H1 (cell line): ENCODE measurements around the gene TLX1. TPM values are rescaled to one million over a fixed set of nuclear protein-coding genes. Genes with fewer than 3 reads are reported as not detected.

Experiments used
- CTCF ChIA-PET: fragments of 300-600 bp; sonication (Branson Sonifier 250); formaldehyde crosslinking; loops from one replicate; lab custom pipeline; 2021; ENCODE audit not compliant: partially characterized antibody; lab: Charles Lee
- POLR2A ChIA-PET: fragments of 300-600 bp; sonication (Branson Sonifier 250); formaldehyde crosslinking; loops from one replicate; lab custom pipeline; 2021; ENCODE audit warnings: inconsistent platforms; ENCODE audit not compliant: partially characterized antibody; lab: Charles Lee
- DNase-seq, 2 experiments: peaks; one replicate each; pipeline versions ENCODE4 v3.0.0 to v3.0.0-alpha.2; 2010 to 2022; ENCODE audit warnings: low spot score in 2 of 2, low read depth in 1 of 2, mixed read lengths in 1 of 2
- FAIRE-seq: peaks from 2 replicates; lab custom pipeline; 2011; peaks lifted over from hg19 to GRCh38; lab: Jason Lieb, UNC
- H2AFZ ChIP-seq: 2 replicates; pipeline ENCODE4 v1.8.1; 2012; ENCODE audit warnings: low read length, inconsistent platforms
- H2AK5ac ChIP-seq: 2 replicates; pipeline ENCODE4 v1.6.1; 2013; ENCODE audit warnings: low read depth, low read length
- H2BK120ac ChIP-seq: replicated peaks from 2 replicates; pipeline ENCODE3; 2013; ENCODE audit warnings: low read depth, low read length, inconsistent platforms
- H2BK12ac ChIP-seq: 2 replicates; pipeline ENCODE4 v1.6.1; 2013; ENCODE audit warnings: low read depth, low read length
- H2BK15ac ChIP-seq: 2 replicates; pipeline ENCODE4 v1.6.1; 2013; ENCODE audit warnings: low read length
- H2BK20ac ChIP-seq: 2 replicates; pipeline ENCODE4 v1.6.1; 2013; ENCODE audit warnings: low read length
- H2BK5ac ChIP-seq: 2 replicates; pipeline ENCODE4 v1.6.1; 2013; ENCODE audit warnings: low read depth, low read length
- H3K14ac ChIP-seq: 2 replicates; pipeline ENCODE4 v1.6.1; 2013; ENCODE audit warnings: inconsistent platforms; ENCODE audit not compliant: insufficient read length
- H3K18ac ChIP-seq: 2 replicates; pipeline ENCODE4 v1.6.1; 2013; ENCODE audit warnings: low read length; ENCODE audit errors: extremely low read depth
- H3K23ac ChIP-seq: 2 replicates; pipeline ENCODE4 v1.6.1; 2013; ENCODE audit warnings: inconsistent platforms; ENCODE audit not compliant: insufficient read length
- H3K23me2 ChIP-seq: 2 replicates; pipeline ENCODE4 v1.6.1; 2013; ENCODE audit warnings: low read depth, low read length
- H3K27ac ChIP-seq: 2 replicates; pipeline ENCODE4 v1.6.1; 2011; ENCODE audit warnings: low read depth, low read length, inconsistent platforms
- H3K27me3 ChIP-seq, 4 experiments: replicated peaks in 1 of 4; 1 replicate in 1 of 4; 2 replicates in 3 of 4; pipeline versions ENCODE4 v1.6.1 to v1.8.1; 2011 to 2013; ENCODE audit warnings: low read length in 3 of 4, mild to moderate bottlenecking in 3 of 4, inconsistent platforms in 2 of 4, mixed read lengths in 2 of 4, moderate library complexity in 1 of 4; ENCODE audit not compliant: control insufficient read depth in 3 of 4, insufficient read depth in 3 of 4; ENCODE audit errors: extremely low read depth in 1 of 4
- H3K36me3 ChIP-seq, 4 experiments: 2 replicates each; pipeline versions ENCODE4 v1.6.1 to v1.8.1; 2011 to 2013; ENCODE audit warnings: mild to moderate bottlenecking in 4 of 4, low read length in 3 of 4, moderate library complexity in 2 of 4, control low read depth in 1 of 4, inconsistent platforms in 1 of 4; ENCODE audit not compliant: insufficient read depth in 4 of 4, control insufficient read depth in 2 of 4
- H3K4ac ChIP-seq: replicated peaks from 2 replicates; pipeline ENCODE3; 2013; ENCODE audit warnings: low read length, low read depth, mixed read lengths, inconsistent platforms; ENCODE audit not compliant: insufficient read length
- H3K4me1 ChIP-seq, 4 experiments: replicated peaks in 1 of 4; 1 replicate in 1 of 4; 2 replicates in 3 of 4; pipeline versions ENCODE4 v1.6.1 to v1.8.1; 2011 to 2013; ENCODE audit warnings: low read length in 3 of 4, inconsistent platforms in 2 of 4, mixed read lengths in 1 of 4; ENCODE audit not compliant: insufficient read depth in 4 of 4, control insufficient read depth in 3 of 4
- H3K4me2 ChIP-seq, 2 experiments: 2 replicates each; pipeline versions ENCODE4 v1.6.1 to v1.8.1; 2011 to 2013; ENCODE audit warnings: low read depth in 2 of 2, low read length in 2 of 2, control low read depth in 1 of 2, inconsistent platforms in 1 of 2, mild to moderate bottlenecking in 1 of 2; ENCODE audit not compliant: insufficient read depth in 1 of 2
- H3K4me3 ChIP-seq, 4 experiments: fragments of 200-600, 300-600 bp in 1 of 4; sonication (generic), shearing (Covaris generic), sonication (Bioruptor Twin) in 1 of 4; 2 replicates each; pipeline versions ENCODE4 v1.5.1 to v1.8.1; 2011 to 2016; ENCODE audit warnings: low read length in 4 of 4, low read depth in 3 of 4, control low read depth in 2 of 4, inconsistent platforms in 2 of 4, mild to moderate bottlenecking in 2 of 4, mixed read lengths in 1 of 4, moderate library complexity in 1 of 4; ENCODE audit not compliant: insufficient read depth in 2 of 4; ENCODE audit errors: extremely low read depth in 1 of 4
- H3K56ac ChIP-seq: replicated peaks from 2 replicates; pipeline ENCODE3; 2013; ENCODE audit warnings: low read depth, mild to moderate bottlenecking, mixed read lengths, low read length, inconsistent platforms; ENCODE audit not compliant: insufficient read length
- H3K79me1 ChIP-seq: 2 replicates; pipeline ENCODE4 v1.6.1; 2013; ENCODE audit warnings: low read depth, low read length, control low read depth
- H3K79me2 ChIP-seq, 2 experiments: 2 replicates each; pipeline versions ENCODE4 v1.6.1 to v1.8.1; 2012 to 2013; ENCODE audit warnings: low read length in 2 of 2, mild to moderate bottlenecking in 2 of 2, inconsistent platforms in 1 of 2; ENCODE audit not compliant: insufficient read depth in 2 of 2, control insufficient read depth in 1 of 2
- H3K9ac ChIP-seq, 4 experiments: replicated peaks in 1 of 4; 1 replicate in 1 of 4; 2 replicates in 3 of 4; pipeline versions ENCODE4 v1.6.1 to v1.8.1; 2011 to 2013; ENCODE audit warnings: low read depth in 3 of 4, low read length in 3 of 4, control low read depth in 2 of 4, mild to moderate bottlenecking in 2 of 4, moderate library complexity in 2 of 4, inconsistent platforms in 1 of 4; ENCODE audit errors: extremely low read depth in 1 of 4
- H3K9me3 ChIP-seq, 2 experiments: 2 replicates each; pipeline versions ENCODE4 v1.6.1 to v1.8.1; 2012 to 2013; ENCODE audit warnings: mild to moderate bottlenecking in 2 of 2, moderate library complexity in 2 of 2, control low read depth in 1 of 2, inconsistent platforms in 1 of 2, low read depth in 1 of 2, low read length in 1 of 2, mixed read lengths in 1 of 2; ENCODE audit not compliant: insufficient read depth in 2 of 2
- H4K20me1 ChIP-seq, 2 experiments: replicated peaks in 1 of 2; 2 replicates each; pipeline versions ENCODE3 to v1.8.1; 2011 to 2013; ENCODE audit warnings: inconsistent platforms in 2 of 2, low read length in 2 of 2, mild to moderate bottlenecking in 1 of 2; ENCODE audit not compliant: insufficient read depth in 2 of 2, control insufficient read depth in 1 of 2
- H4K5ac ChIP-seq: 2 replicates; pipeline ENCODE4 v1.6.1; 2013; ENCODE audit warnings: low read length, low read depth, mixed read lengths, inconsistent platforms; ENCODE audit not compliant: insufficient read length
- H4K8ac ChIP-seq: 2 replicates; pipeline ENCODE4 v1.8.0; 2013; ENCODE audit warnings: mild to moderate bottlenecking, moderate library complexity, low read length, inconsistent platforms; ENCODE audit not compliant: insufficient read depth; ENCODE audit errors: extremely low read depth
- H4K91ac ChIP-seq: replicated peaks from 2 replicates; pipeline ENCODE3; 2013; ENCODE audit warnings: low read length, mixed read lengths, inconsistent platforms; ENCODE audit not compliant: insufficient read length
- CBX8 ChIP-seq: fragments of 300-800, 300-1000 bp; sonication (generic); IDR thresholded peaks from 2 replicates; pipeline ENCODE4 v1.7.1; 2016; ENCODE audit warnings: low read depth, low read length, borderline replicate concordance
- EGR1 ChIP-seq: IDR thresholded peaks from 2 replicates; pipeline ENCODE4 v1.6.1; 2011; ENCODE audit warnings: low read depth, low read length, borderline replicate concordance
- EZH2 ChIP-seq: fragments of 200-600 bp; sonication (generic); IDR thresholded peaks from 2 replicates; pipeline ENCODE4 v1.7.1; 2012; ENCODE audit warnings: low read depth, mild to moderate bottlenecking, moderate library complexity, low read length, inconsistent platforms; ENCODE audit not compliant: severe bottlenecking
- GTF2F1 ChIP-seq: IDR thresholded peaks from 2 replicates; pipeline ENCODE4 v1.6.1; 2012; ENCODE audit warnings: low read depth, low read length, improper control_type of control experiment, borderline replicate concordance
- HDAC2 ChIP-seq, 2 experiments: fragments of 300-600 bp in 1 of 2; sonication (generic) in 1 of 2; IDR thresholded peaks; 2 replicates each; pipeline ENCODE4 v1.6.1; 2011 to 2012; ENCODE audit warnings: low read depth in 2 of 2, low read length in 2 of 2, mild to moderate bottlenecking in 2 of 2, moderate library complexity in 2 of 2, borderline replicate concordance in 1 of 2, inconsistent platforms in 1 of 2
- KDM4A ChIP-seq: IDR thresholded peaks from one replicate; pipeline ENCODE4 v1.7.1; 2012; ENCODE audit warnings: low read depth, mild to moderate bottlenecking, moderate library complexity, low read length, inconsistent platforms; ENCODE audit not compliant: severe bottlenecking
- RNF2 ChIP-seq: fragments of 200-900, 300-1000 bp; sonication (generic); IDR thresholded peaks from 2 replicates; pipeline ENCODE4 v1.7.1; 2016; ENCODE audit warnings: borderline replicate concordance, low read depth, mild to moderate bottlenecking, antibody characterized with exemption, low read length; ENCODE audit not compliant: poor library complexity, severe bottlenecking; ENCODE audit errors: missing control alignments
- SUZ12 ChIP-seq: fragments of 200-600 bp; sonication (generic); IDR thresholded peaks from 2 replicates; pipeline ENCODE4 v1.6.1; 2012; ENCODE audit warnings: mild to moderate bottlenecking, inconsistent platforms, low read length, moderate library complexity, mixed read lengths
- WGBS, 2 experiments: shearing (Covaris generic) in 1 of 2; methylation state at CpG; one replicate each; pipeline versions ENCODE4 v1.1.6 to v1.1.7; 2013 to 2015; ENCODE audit warnings: low lambda C conversion rate in 2 of 2, mixed read lengths in 2 of 2, inconsistent platforms in 1 of 2, low coverage in 1 of 2, missing lambda C conversion rate in 1 of 2; ENCODE audit not compliant: insufficient replicate concordance in 2 of 2, insufficient coverage in 1 of 2, insufficient read length in 1 of 2; ENCODE audit errors: extremely low coverage in 1 of 2, missing lambda C conversion rate in 1 of 2; 5-methylcytosine and 5-hydroxymethylcytosine counted together
- polyA plus RNA-seq, 7 experiments: library from polyadenylated mRNA; depleted of rRNA in 3 of 7; stranded (reverse) in 5 of 7; unstranded in 2 of 7; fragments of >200 nt in 5 of 7; fragments of 200-250 nt in 2 of 7; gene quantifications; 1 replicate in 5 of 7; 2 replicates in 1 of 7; 4 replicates in 1 of 7; pipeline versions ENCODE4 v1.2.1 to v1.2.3, GENCODE V29; 2011 to 2013; ENCODE audit warnings: missing spikeins in 2 of 7, mixed read lengths in 2 of 7
- total RNA-seq: library from RNA; stranded (reverse); fragmentation: NEBNext Ultra II Directional; extraction: Animal tissue kit (Norgen Biotek cat#: 25700); gene quantifications from 2 replicates; pipeline ENCODE4 v1.2.1, GENCODE V29; 2021

Gene TLX1
- total and polyA plus RNA-seq, 2 of the 8 experiments (the other 6 are each of a cell fraction or from before 2014, with no cell fraction given): not detected

DNA sequence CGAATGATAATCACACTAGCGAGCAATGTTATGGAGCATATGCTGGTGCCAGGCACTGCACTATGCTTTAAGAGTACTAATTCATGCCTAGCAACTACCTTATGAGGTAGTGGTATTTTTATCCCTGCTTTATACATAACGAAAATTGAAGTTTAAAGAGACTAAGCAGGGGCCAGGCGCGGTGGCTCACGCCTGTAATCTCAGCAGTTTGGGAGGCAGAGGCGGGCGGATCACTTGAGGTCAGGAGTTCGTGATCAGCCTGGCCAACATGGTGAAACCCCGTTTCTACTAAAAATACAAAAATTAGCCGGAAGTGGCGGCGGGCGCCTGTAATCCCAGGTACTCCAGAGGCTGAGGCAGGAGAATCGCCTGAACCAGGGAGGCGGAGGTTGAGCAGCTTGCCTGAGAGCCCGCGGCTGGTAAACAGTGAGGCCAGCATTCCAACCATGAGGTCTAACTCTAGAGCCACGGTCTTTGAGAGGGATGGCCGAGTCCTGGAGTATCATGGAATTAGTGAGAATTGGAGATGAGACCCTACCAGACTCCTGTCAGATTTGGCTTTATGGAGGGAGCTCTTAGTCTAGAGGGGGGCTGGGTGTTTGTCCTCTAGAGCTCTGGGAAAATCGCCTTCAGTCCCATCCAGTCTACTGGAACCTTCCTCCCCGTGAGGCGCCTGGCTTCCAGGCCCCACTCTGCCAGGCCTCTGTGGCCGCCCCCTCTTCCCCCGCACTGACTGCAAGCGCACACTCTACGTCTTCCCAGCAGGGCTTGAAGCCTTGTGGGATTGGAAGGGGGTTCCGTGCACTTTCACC is 11.6 kb downstream of the TLX1 start:
- H3K9me3 ChIP-seq: no peaks in the 10 kb centered on the region
- peaks cover 3% of the 10 kb centered on the region; the same call in 1 of the 2 replicates for H3K23me2 ChIP-seq
- POLR2A ChIA-PET: interaction anchor here (1.3 to 1.9 kb wide), 3 partner anchors 45 to 82 kb away, joined by 3 to 6 read pairs (median 6); no protein-coding TSS in a partner anchor
- no peak overlapping the region for H4K8ac ChIP-seq
- H3K56ac ChIP-seq: no peak overlapping the region
- no peak overlapping the region for H2BK120ac ChIP-seq
- no peak overlapping the region for H3K4ac ChIP-seq
- H3K4me1 ChIP-seq: peaks cover 0 to 20% (median 10%) of the 10 kb centered on the region in 4 experiments; a peak in 5 of 7 replicates
- H3K36me3 ChIP-seq: no peaks in the 10 kb centered on the region; a peak in 1 of 8 replicates
- no peak overlapping the region for H4K5ac ChIP-seq
- H3K4me2 ChIP-seq: no peak overlapping the region
- H3K79me2 ChIP-seq: no peaks in the 10 kb centered on the region
- H3K27ac ChIP-seq: no peak overlapping the region
- H3K79me1 ChIP-seq: no peaks in the 10 kb centered on the region
- peaks cover 14 to 27% of the 10 kb centered on the region in 2 experiments for H4K20me1 ChIP-seq
- H3K23ac ChIP-seq: no peak overlapping the region
- CTCF ChIA-PET: interaction anchor here (0.6 to 8.4 kb wide), 63 partner anchors 9 to 630 kb away, joined by 3 to 268 read pairs (median 5); partner anchors contain the start of genes KAZALD1, PDZD7, SFXN3 and TLX1
- H2BK12ac ChIP-seq: no peak overlapping the region
- H3K18ac ChIP-seq: no peak overlapping the region
- H3K14ac ChIP-seq: no peak overlapping the region
- peaks cover 97 to 100% (median 99%) of the 10 kb centered on the region in 4 experiments for H3K27me3 ChIP-seq
- no peak overlapping the region for H2BK5ac ChIP-seq
- DNase-seq (no peak), FAIRE-seq (no peak)
- no peak overlapping the region for H2AFZ ChIP-seq
- H3K9ac ChIP-seq: no peak overlapping the region
- no peak overlapping the region for H2AK5ac ChIP-seq
- no peak overlapping the region for H3K4me3 ChIP-seq
- H2BK15ac ChIP-seq: no peak overlapping the region
- 32% methylated on average over 28 of the region's 28 CpGs; no CpG with 5 or more reads in 1 of the 2 experiments for WGBS, 2 experiments
- H4K91ac ChIP-seq: no peak overlapping the region
- no peak overlapping the region for H2BK20ac ChIP-seq
- no peak for TF ChIP-seq KDM4A
- TF ChIP-seq EZH2: peak; percentile 50
- TF ChIP-seq SUZ12: peak; percentile 26
- no peak for TF ChIP-seq CBX8
- TF ChIP-seq EGR1: no peak
- no peak for TF ChIP-seq HDAC2 (IDR thresholded peaks at IDR 0.05; ENCODE audit: borderline replicate concordance in 1 of 2, low read depth in 2 of 2, low read length in 2 of 2)
- no peak for TF ChIP-seq GTF2F1
- peak; percentile 70 for TF ChIP-seq RNF2
